Astrocyte (in vitro differentiated cells and primary cell): ENCODE measurements around the gene PRX. TPM values are rescaled to one million over a fixed set of nuclear protein-coding genes. Genes with fewer than 3 reads are reported as not detected.

Experiments
- DNase-seq: peaks from one replicate; pipeline ENCODE4 v3.0.0-alpha.2; 2010; ENCODE audit warnings: low read depth
- FAIRE-seq: peaks from 2 replicates; lab custom pipeline; 2011; peaks lifted over from hg19 to GRCh38; lab: Jason Lieb, UNC
- H2AFZ ChIP-seq: 2 replicates; pipeline ENCODE4 v1.6.0; 2012; ENCODE audit warnings: low read depth, low read length, inconsistent platforms
- H3K27ac ChIP-seq: 2 replicates; pipeline ENCODE4 v1.5.1; 2011; ENCODE audit warnings: low read depth, low read length, inconsistent platforms
- H3K27me3 ChIP-seq: 2 replicates; pipeline ENCODE4 v1.6.0; 2011; ENCODE audit warnings: low read length, inconsistent platforms; ENCODE audit not compliant: insufficient read depth
- H3K36me3 ChIP-seq: 2 replicates; pipeline ENCODE4 v1.5.1; 2011; ENCODE audit warnings: low read length, inconsistent platforms; ENCODE audit not compliant: insufficient read depth
- H3K4me1 ChIP-seq: 2 replicates; pipeline ENCODE4 v1.5.1; 2011; ENCODE audit warnings: low read length, inconsistent platforms; ENCODE audit not compliant: insufficient read depth
- H3K4me2 ChIP-seq: 2 replicates; pipeline ENCODE4 v1.6.0; 2012; ENCODE audit warnings: low read length, inconsistent platforms
- H3K4me3 ChIP-seq: 2 replicates; pipeline ENCODE4 v1.5.1; 2011; ENCODE audit warnings: low read depth, mild to moderate bottlenecking, low read length, inconsistent platforms; ENCODE audit not compliant: insufficient read depth
- H3K79me2 ChIP-seq: 2 replicates; pipeline ENCODE4 v1.6.0; 2012; ENCODE audit warnings: mild to moderate bottlenecking, low read length, inconsistent platforms; ENCODE audit not compliant: insufficient read depth
- H3K9ac ChIP-seq: 2 replicates; pipeline ENCODE4 v1.6.0; 2012; ENCODE audit warnings: mild to moderate bottlenecking, low read length, inconsistent platforms
- H3K9me3 ChIP-seq: 2 replicates; pipeline ENCODE4 v1.5.1; 2012; ENCODE audit warnings: low read depth, mild to moderate bottlenecking, low read length, inconsistent platforms; ENCODE audit not compliant: insufficient read depth
- H4K20me1 ChIP-seq: 2 replicates; pipeline ENCODE4 v1.6.0; 2012; ENCODE audit warnings: low read length, inconsistent platforms; ENCODE audit not compliant: insufficient read depth
- H3K27ac Mint-ChIP-seq: one replicate; pipeline ENCODE4 v1.8.0; 2021; ENCODE audit warnings: mild to moderate bottlenecking, mixed read lengths; ENCODE audit not compliant: unreplicated experiment
- H3K27me3 Mint-ChIP-seq: one replicate; pipeline ENCODE4 v1.8.0; 2021; ENCODE audit warnings: low read depth, mixed read lengths; ENCODE audit not compliant: unreplicated experiment
- H3K36me3 Mint-ChIP-seq: one replicate; pipeline ENCODE4 v1.8.0; 2021; ENCODE audit warnings: low read depth, mixed read lengths; ENCODE audit not compliant: unreplicated experiment
- H3K4me1 Mint-ChIP-seq: one replicate; pipeline ENCODE4 v1.8.0; 2021; ENCODE audit warnings: low read depth, mixed read lengths; ENCODE audit not compliant: unreplicated experiment
- H3K4me3 Mint-ChIP-seq: one replicate; pipeline ENCODE4 v1.8.0; 2021; ENCODE audit warnings: mild to moderate bottlenecking, moderate library complexity, mixed read lengths; ENCODE audit not compliant: unreplicated experiment
- H3K9me3 Mint-ChIP-seq: one replicate; pipeline ENCODE4 v1.8.0; 2021; ENCODE audit warnings: mild to moderate bottlenecking, mixed read lengths; ENCODE audit not compliant: unreplicated experiment
- CTCF ChIP-seq: IDR thresholded peaks from 2 replicates; pipeline ENCODE4 v1.5.1; 2011; ENCODE audit warnings: low read depth, mild to moderate bottlenecking, inconsistent platforms, low read length, moderate library complexity; ENCODE audit not compliant: insufficient read depth
- EZH2 ChIP-seq: IDR thresholded peaks from 2 replicates; pipeline ENCODE4 v1.6.1; 2012; ENCODE audit warnings: mild to moderate bottlenecking, low read length, inconsistent platforms; ENCODE audit not compliant: insufficient read depth
- total RNA-seq: library from RNA; stranded (reverse); gene quantifications from 2 replicates; pipeline ENCODE4 v1.2.1, GENCODE V29; 2021

The PRX gene
- total RNA-seq, 1 donor from 2014 or later, result 1.5 TPM

GRCh38 chr19:40418040-40418439, 4.9 kb upstream of the PRX start:
- TF ChIP-seq EZH2 (no peak), CTCF (no peak)
- no peaks in the 10 kb centered on the region for H3K27me3 ChIP-seq
- H3K36me3 Mint-ChIP-seq, result no peaks in the 10 kb centered on the region
- H3K36me3 ChIP-seq, result peaks cover 10% of the 10 kb centered on the region
- DNase-seq (no peak), FAIRE-seq (no peak)
- no peaks in the 10 kb centered on the region for H3K27me3 Mint-ChIP-seq
- no peak overlapping the region for H3K27ac ChIP-seq
- peaks cover 17% of the 10 kb centered on the region for H3K79me2 ChIP-seq
- H3K27ac Mint-ChIP-seq, result no peak overlapping the region
- H3K4me1 Mint-ChIP-seq, result peaks cover 11% of the 10 kb centered on the region
- peaks cover 23% of the 10 kb centered on the region for H3K4me1 ChIP-seq
- peak overlapping the region; percentile 54 for H3K4me3 Mint-ChIP-seq
- no peak overlapping the region for H2AFZ ChIP-seq
- H3K4me2 ChIP-seq, result no peak overlapping the region
- H3K4me3 ChIP-seq, result no peak overlapping the region
- no peak overlapping the region for H3K9ac ChIP-seq
- H4K20me1 ChIP-seq, result peaks cover 10% of the 10 kb centered on the region
- no peaks in the 10 kb centered on the region for H3K9me3 ChIP-seq
- no peaks in the 10 kb centered on the region for H3K9me3 Mint-ChIP-seq

GRCh38 chr19:40417643-40417981, 4.4 kb upstream of the PRX start:
- TF ChIP-seq EZH2 (no peak), CTCF (no peak)
- no peaks in the 10 kb centered on the region for H3K36me3 Mint-ChIP-seq
- H3K9ac ChIP-seq, result no peak overlapping the region
- no peaks in the 10 kb centered on the region for H3K9me3 ChIP-seq
- H3K27ac Mint-ChIP-seq, result no peak overlapping the region
- peaks cover 21% of the 10 kb centered on the region for H3K4me1 ChIP-seq
- H3K4me2 ChIP-seq, result no peak overlapping the region
- peaks cover 13% of the 10 kb centered on the region for H3K79me2 ChIP-seq
- DNase-seq (no peak), FAIRE-seq (no peak)
- no peak overlapping the region for H3K4me3 Mint-ChIP-seq
- H3K36me3 ChIP-seq, result peaks cover 6% of the 10 kb centered on the region
- peaks cover 11% of the 10 kb centered on the region for H3K4me1 Mint-ChIP-seq
- peak overlapping the region; percentile 60 for H2AFZ ChIP-seq
- H4K20me1 ChIP-seq, result peaks cover 5% of the 10 kb centered on the region
- H3K4me3 ChIP-seq, result no peak overlapping the region
- H3K27me3 ChIP-seq, result no peaks in the 10 kb centered on the region
- no peaks in the 10 kb centered on the region for H3K27me3 Mint-ChIP-seq
- no peaks in the 10 kb centered on the region for H3K9me3 Mint-ChIP-seq
- no peak overlapping the region for H3K27ac ChIP-seq

- Histone ChIP-seq H3K4me1 (peaks cover 21% of the 10 kb centered on the region), H3K36me3 (peaks cover under 1% of the 10 kb centered on the region), H3K9me3 (no peaks in the 10 kb centered on the region), H3K27me3 (no peaks in the 10 kb centered on the region), H3K9ac (peak overlapping the region; percentile 43), H3K4me2 (peak overlapping the region; percentile 61), H3K27ac (no peak overlapping the region), H3K4me3 (no peak overlapping the region), H3K79me2 (peaks cover 7% of the 10 kb centered on the region), H2AFZ (peak overlapping the region; percentile 60), H4K20me1 (peaks cover under 1% of the 10 kb centered on the region)
- Mint-ChIP-seq H3K9me3 (no peaks in the 10 kb centered on the region), H3K27me3 (no peaks in the 10 kb centered on the region), H3K4me1 (peaks cover 6% of the 10 kb centered on the region), H3K27ac (no peak overlapping the region), H3K36me3 (no peaks in the 10 kb centered on the region), H3K4me3 (no peak overlapping the region)
- FAIRE-seq (no peak), DNase-seq (no peak)
- no peak for TF ChIP-seq EZH2
- TF ChIP-seq CTCF, result no peak
Measured at GRCh38 chr19:40416918-40417642, 3.9 kb upstream of the PRX start.
